NCI-H1930 (cell line): ENCODE measurements around the gene NDUFA8.

Source experiments
- DNase-seq, 2 experiments: peaks; one replicate each; lab custom pipeline; 2025; lab: John Stamatoyannopoulos, UW

NDUFA8 gene

GRCh38 chr9:122184551-122184950 is 25.0 kb upstream of the NDUFA8 start:
- no peak for DNase-seq

GRCh38 chr9:122183501-122183900 is 23.9 kb upstream of the NDUFA8 start:
- no peak for DNase-seq

- DNase-seq = no peak
These were observed 21.1 kb upstream of the NDUFA8 start for GRCh38 chr9:122180633-122181032.

GRCh38 chr9:122179690-122180074 is 20.1 kb upstream of the NDUFA8 start:
- no peak for DNase-seq

GRCh38 chr9:122179054-122179689 is 19.6 kb upstream of the NDUFA8 start:
- no peak for DNase-seq

GRCh38 chr9:122176916-122177315 is 17.3 kb upstream of the NDUFA8 start:
- DNase-seq = no peak

- DNase-seq = no peak
These were observed 14.1 kb upstream of the NDUFA8 start for GRCh38 chr9:122173670-122174069.

GRCh38 chr9:122172131-122172530 is 12.6 kb upstream of the NDUFA8 start:
- no peak for DNase-seq

- DNase-seq = no peak
These were observed 8.8 kb upstream of the NDUFA8 start for GRCh38 chr9:122168356-122168755.

- DNase-seq = no peak
These were observed 4.7 kb upstream of the NDUFA8 start for GRCh38 chr9:122164286-122164685.

GRCh38 chr9:122162415-122162814 is 2.8 kb upstream of the NDUFA8 start:
- DNase-seq = no peak

- no peak for DNase-seq
These were observed 307 bp upstream of the NDUFA8 start for GRCh38 chr9:122159925-122160246.

- no peak for DNase-seq
These were observed 1.4 kb downstream of the NDUFA8 start for GRCh38 chr9:122158202-122158601.

GRCh38 chr9:122155796-122156195 is 3.8 kb downstream of the NDUFA8 start:
- no peak for DNase-seq

- DNase-seq = no peak
These were observed 8.2 kb downstream of the NDUFA8 start for GRCh38 chr9:122151267-122151828.

- DNase-seq = no peak
These were observed 14.1 kb downstream of the NDUFA8 start for GRCh38 chr9:122145592-122145863.

- no peak for DNase-seq
These were observed 14.6 kb downstream of the NDUFA8 start for GRCh38 chr9:122144836-122145591.

GRCh38 chr9:122143876-122144405 is 15.6 kb downstream of the NDUFA8 start:
- no peak for DNase-seq

- DNase-seq = no peak
These were observed 16.3 kb downstream of the NDUFA8 start for GRCh38 chr9:122143296-122143695.

GRCh38 chr9:122141671-122142070 is 17.9 kb downstream of the NDUFA8 start:
- DNase-seq = no peak

- DNase-seq = no peak
These were observed 19.0 kb downstream of the NDUFA8 start for GRCh38 chr9:122140368-122141193.

- DNase-seq = no peak
These were observed 20.9 kb downstream of the NDUFA8 start for GRCh38 chr9:122138560-122139268.
